GM18861 (cell line): ENCODE results near the gene ZBTB7C.

Experiments used
- ATAC-seq: cut with Tn5 transposase; IDR thresholded peaks from one replicate; pipeline ENCODE4 v1.9.1; 2021; ENCODE audit not compliant: unreplicated experiment

The ZBTB7C gene

DNA sequence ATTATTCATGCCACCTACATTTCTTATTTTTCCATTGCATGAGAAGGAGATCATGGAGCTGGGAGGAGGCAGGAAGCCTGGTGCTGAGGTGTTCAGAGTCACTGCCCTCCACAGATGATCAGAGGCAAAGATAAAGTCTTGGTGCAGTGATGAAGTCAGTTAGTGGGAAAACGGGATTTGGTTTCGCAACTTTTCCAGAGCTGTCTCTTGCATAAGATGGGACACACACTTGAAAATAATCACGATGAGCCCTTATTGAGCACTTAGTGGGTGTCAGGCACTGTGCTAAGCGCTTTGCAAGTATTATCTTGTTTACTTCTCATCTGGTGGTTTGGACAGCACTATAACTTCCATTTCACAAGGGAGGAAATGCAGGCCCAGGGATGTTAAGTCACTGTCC is 256.6 kb downstream of the ZBTB7C start:
- no peak for ATAC-seq

DNA sequence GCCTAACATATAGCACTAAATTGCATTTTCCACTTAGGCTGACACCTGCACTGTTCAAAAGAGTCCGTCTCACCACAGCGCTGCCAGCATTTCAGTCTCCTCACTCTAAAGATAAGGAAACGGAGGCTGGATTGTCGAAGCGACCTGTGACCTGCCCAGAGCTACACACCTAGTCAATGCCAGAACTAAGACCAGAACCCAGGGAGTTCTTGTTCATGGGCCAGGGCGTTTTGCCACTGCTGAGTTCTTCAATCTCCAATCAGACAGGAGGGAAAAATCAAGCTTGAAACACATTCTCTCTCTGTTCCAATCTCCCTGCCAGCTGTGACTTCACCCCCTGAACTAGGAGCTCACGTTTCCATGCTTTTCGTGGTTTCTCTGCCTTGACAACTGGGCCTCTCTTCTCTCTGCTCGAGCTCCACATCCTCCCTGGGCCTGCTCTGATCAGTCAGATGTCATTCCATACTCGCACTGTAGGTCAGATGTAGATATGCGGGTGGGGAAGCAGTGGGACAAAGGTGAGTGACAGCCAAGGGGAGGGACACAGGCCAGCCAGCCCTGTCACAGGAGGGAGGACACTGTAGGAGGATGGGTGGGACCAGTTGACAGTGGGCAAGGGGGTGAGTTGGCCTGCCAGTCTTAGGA is 257.6 kb downstream of the ZBTB7C start:
- no peak for ATAC-seq

DNA sequence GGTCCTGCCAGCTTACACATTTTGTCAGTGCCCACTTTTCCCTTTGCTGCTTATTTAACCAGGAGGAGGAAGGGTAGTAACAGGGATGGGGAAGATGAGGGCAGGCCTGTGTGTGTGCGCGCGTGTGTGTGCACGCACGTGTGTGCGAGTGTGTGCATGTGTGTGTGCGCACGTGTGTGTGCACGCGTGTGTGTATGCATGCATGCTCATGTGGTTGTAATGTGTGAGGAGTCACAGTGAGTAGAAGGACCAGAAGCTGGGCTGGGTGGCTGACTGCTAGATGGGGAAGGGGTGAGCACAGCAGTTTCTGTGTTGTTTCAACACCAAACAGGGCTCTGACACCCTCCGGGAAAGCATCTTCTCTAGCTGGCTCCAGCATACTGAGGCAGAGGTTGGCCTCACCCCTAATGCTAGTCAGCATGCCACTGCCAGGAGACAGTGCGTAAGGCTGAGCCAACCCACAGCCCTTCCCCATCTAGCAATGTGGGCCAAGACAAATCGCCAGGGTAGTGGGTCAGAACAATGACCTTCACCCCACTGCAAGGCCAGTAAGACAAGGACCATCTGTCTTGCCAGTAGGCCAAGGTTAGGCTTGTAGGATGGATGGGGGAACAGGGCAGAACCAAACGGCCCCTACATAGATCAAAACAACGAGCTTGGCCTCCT is 260.0 kb downstream of the ZBTB7C start:
- ATAC-seq: no peak

DNA sequence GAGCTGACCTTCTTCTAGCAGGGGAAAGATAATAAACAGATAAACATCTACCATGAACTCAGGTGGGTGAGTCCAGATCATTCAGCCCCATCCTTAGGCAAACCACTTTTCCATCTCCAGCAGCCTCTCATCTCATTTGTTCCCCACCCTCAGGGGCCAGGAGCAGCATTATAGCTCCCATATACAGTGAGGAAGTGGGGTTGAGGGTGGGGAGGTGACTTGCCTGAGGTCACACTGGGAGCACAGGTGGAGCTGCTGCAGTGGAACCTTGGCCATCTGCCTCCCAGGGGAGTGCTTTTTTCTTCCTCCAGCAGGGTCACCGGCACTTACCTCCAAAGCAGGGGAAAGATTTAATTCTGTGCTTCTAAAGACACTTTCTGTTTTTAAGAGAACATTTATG is 266.2 kb downstream of the ZBTB7C start:
- no peak for ATAC-seq

DNA sequence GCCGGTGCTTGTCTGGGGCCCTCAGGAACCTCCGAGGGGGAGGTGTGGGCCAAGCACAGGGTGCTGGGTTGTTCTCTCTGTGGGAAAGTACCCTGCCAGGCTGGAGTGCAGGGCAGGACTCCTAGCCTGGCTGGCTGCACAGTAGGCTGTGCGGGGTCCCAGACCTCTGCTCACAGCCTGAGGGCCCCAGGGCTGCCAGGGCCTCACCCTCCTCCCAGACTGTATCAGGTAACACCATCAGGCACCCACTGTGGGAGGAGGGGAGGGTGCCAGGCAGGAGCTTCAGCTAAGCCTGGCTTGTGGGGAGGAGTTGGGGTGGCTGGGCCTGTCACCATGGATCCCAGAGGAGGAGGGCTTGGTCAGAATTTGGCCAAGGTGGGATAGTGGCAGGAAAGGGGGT is 266.8 kb downstream of the ZBTB7C start:
- no peak for ATAC-seq

DNA sequence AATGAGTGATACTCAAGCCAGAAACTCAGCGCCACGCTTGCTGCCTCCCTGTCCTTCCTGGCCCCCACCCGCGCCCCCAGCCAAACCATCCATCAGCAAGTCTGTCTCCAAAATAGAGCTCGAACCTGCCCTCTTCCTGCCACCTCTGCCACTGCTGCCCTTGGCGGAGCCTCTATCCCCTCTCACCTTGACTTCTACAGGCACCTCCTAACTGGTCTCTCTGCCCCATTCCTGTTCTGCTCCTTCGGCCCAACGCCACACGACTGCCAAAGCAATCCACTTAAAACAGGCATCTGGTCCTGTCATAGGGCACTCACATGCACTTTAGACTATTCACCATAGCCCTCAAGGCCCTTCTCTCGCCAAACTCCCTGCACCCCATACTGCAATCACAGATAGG is 268.5 kb downstream of the ZBTB7C start:
- ATAC-seq: no peak

DNA sequence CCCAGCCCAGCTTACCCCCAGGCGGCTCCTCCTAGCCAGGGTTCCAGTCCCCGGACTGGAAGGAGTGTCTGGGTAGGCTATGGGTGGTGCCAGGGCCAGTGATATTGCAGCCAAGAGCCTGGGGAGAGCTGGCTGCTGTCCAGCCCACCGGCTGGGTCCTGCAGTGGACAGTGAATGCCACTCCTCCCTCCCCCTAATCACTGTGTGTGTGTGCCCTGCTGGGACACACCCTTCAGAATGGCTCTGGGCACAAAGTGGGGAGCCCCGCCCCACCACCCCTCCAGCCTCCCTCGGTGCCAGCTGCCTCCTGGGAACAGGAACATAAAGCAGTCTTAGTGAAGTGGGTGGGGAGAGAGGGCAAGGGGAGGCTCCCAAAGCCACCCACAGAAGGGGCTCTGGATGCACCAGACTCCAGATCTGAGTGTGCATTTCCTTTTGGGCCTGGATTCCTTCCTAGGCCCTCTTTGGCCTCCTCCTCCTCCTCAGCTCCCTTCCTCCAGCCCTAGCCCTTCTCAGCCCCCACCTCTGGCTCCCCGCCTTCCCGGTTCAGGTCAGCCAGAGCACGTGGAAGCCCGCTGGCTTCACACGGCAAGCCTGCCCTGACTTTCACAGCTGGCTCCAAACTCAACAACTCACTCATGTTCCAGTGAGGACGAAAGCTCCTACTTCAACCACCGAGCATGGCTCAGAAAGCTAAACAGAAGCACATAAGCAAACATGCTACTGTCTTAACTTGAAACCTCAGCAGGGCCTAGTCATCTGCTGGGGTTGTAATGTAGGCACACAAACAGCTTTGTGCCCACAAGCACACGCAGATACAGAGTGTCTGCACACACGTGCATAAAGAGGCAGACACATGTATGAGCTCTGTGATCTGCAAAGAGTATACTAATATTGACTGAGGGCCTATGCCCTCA is 269.5 kb downstream of the ZBTB7C start:
- ATAC-seq: no peak

DNA sequence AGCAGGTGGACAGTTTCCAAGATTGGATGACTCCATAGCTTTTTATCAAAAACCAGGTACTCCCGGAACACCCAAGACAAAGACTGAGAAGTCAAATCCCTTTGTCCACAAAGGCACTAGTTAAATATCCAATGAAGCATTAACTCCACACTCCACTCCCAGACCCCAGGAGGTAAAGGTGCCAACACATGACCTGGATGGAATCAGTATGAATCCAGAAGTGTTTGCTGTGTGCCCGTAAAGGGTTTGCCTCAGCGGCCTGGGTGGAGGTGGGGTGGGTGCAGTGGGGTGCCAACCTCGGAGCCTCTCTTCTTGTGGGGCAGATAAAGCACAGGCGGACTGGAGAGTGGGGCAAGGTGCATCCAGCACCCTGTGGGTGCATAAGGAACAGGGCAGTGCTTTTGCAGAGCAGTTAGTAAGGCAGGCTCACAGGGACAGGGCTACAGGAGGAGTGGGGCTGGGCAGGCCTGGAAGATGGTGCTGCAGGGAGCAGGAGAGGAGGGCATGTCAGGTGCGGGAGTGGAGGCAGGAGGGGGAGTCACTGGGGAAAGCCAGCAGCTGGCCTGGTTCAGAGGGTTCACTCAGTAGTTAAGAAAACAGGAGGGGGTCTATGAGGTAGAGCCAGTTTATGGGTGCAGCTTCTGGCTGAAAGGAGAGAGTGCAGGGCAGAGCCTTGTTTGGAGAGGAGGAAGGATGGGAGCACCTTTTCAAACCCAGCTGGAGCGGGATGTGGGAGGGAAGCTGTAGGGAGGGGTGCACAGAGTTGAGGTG is 270.3 kb downstream of the ZBTB7C start:
- ATAC-seq: no peak

DNA sequence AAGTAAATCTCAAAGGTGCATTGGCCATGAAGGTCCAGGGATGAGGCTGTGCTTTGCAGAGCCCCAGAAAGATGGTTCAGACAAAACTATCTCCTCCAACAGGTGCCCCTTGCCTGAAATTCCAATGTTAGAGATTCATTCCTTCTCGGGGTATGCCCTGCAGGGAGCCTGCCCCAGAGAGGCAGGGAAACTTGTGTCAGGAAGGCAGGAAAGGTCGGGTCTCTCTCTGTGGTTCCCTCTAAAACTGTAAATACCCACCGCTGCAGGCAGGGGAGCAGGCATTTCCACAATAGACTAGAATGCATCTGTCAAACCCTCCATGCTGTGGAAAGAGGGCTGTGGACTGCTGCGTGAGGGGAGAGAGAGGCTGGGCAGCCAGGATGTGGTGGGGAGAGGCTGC is 271.0 kb downstream of the ZBTB7C start:
- no peak for ATAC-seq

DNA sequence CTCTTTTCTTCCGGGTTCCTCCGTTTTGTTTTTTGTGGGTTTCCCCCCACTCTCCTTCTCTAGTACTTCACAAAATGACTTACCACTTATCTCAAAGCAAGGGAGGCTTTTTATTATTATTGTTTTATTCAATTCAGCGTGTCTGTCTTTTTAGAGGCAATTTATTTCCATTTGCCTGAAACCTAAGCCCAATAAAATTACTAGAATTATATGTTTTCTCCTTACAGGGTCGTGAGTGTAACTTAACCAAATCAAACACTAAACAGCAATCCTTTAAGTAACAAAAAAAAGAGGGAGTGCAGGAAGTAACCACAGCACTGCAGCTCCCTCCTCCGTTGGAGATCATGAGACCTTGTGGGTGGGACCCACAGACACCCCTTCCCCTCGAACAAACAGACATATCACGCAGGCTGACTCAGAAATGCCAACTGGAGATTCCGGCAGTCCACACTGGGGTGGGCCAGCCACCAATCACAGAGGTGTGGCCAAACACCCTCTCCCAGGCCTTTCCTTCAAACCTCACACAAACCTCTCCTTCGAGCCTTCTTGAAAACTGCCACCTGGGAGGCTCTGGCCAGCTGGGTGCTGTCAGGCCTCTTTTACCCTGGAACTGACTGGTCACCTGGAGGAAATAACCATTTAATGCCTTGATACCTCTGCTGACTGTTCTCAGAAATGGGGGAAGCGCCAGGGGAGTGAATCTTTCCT is 271.7 kb downstream of the ZBTB7C start:
- ATAC-seq: no peak

DNA sequence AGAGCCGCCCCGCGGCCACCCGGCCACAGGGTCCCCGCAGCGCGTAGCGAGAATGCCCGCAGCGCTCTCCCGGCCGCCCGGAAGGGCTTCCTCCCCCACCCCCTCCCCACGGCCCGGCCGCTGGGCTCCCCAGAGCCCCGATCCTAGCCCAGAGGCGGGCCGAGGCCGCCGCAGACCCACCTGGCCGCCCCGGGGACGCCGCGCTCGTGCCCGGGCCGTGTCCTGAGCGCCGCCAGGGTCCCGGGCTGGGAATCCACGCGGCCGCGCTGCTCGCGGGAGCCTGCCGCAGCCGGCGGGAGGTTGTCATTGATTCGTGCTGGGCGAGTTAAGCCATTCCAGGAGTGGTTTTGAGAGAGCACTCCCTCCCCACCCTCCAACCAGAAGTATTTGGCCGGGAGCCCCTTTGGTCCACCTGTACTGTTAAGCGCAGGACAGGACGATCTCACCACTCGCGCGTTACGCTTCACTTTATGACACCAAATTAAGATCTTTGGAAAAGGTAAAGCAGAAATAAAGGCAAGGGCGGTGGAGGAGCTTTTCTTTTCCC is 272.3 kb downstream of the ZBTB7C start:
- ATAC-seq: no peak

DNA sequence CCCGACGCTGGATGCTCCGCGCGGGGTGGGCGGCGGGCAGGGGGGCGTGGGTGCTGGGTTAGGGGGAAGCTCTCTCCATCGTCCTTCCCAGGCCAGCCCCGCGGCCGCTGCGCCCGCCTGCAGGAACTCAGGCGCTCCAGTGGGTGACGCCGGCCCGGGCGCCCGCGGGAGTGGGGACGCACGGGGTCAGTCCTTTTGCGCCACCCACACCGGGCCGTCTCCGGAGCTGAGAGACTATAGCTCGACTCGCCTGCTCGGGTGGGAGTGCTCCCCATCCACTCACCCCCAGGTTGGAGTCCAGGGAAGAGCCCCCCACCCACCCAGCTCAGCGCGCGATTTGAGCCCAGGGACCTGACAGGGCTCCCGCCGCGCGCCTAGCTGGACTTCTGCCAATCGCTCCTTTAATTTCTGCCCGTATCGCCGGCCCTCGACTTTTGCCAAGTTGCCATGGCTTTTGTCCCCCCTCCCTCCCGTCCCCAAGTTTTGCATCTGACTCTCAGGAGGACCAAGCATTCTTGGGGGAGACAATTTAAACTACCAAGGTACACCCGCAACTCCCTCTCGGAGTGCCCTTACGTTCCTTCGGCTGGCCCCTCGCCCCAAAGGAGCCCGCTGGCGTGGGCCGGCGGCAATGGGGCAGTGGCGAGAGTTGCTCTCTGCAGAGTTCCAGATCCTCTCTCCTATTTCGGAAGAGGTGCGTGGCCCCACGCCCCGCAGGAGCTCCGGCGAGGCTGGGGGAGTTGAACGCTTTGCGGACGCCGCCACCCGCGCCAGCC is 272.9 kb downstream of the ZBTB7C start:
- ATAC-seq: no peak

DNA sequence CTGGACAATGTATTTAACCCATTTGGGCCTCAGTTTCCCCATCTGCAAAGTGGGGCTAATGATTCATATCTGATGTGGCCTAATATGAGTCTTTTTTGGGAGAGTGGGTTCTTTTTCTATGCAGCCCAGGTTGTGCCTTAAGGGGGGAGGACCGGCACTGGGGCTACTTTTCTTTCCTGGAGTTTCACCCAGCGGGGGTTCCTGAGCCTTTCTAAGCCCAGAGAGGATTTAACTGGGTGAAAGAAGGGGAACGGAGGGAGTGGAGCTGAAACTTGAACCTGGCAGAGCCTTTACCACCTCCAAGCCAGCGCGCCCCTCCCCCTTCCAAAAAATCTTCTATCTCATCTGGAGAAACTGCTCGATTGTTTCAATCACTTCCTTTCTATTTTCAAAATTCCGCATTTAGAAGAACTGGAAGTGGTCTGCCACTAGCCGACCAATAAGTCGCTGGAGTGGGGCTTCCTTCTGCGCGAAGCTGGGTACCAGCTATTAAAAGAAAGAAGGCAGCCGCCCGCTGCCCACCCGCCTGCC is 273.7 kb downstream of the ZBTB7C start:
- no peak for ATAC-seq

DNA sequence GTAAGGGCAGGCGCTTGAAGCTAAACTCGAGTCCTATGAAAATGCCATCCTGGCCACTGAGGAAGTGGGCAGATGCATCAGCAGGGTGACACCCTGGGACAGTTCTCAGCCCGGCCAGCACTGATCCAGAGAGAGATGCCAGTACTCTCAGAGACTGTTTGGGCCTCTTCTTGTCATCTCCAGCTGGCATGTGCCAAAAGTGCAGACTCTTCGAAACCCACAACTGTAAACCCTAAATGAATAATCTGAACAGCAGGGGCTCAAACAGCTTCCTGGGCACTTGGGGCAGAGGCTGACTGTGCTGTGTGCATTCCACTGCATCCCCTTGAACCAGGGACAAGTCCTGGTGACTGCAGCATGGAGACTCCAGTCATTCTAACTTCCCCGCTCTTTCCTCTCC is 274.6 kb downstream of the ZBTB7C start:
- no peak for ATAC-seq

DNA sequence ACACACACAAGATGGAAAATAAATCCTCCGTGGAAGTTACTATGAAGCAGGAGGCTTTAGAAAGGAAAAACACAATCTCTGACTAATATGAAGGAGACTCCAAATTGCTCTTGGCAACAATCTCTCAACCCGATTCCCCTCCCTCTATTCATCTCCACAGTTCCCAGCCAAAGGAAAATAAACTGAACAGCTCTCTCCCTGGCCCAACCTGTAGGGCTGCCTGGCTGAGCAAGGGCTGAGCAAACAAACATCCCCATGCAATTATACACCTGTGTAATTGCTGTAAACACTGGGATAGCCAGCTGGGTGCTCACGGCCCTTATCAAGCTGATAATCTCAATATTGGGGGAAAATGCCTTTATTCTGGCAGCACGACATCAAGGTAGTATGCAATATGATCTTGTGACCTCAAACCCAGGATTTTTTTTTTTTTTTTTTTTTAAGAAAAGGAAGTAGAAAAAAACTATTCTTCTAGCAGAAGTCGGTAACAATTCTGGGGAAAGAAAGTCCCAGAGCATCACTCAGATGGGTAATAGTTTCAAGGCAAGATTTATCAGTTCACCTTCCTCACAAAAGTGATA is 275.4 kb downstream of the ZBTB7C start:
- no peak for ATAC-seq

DNA sequence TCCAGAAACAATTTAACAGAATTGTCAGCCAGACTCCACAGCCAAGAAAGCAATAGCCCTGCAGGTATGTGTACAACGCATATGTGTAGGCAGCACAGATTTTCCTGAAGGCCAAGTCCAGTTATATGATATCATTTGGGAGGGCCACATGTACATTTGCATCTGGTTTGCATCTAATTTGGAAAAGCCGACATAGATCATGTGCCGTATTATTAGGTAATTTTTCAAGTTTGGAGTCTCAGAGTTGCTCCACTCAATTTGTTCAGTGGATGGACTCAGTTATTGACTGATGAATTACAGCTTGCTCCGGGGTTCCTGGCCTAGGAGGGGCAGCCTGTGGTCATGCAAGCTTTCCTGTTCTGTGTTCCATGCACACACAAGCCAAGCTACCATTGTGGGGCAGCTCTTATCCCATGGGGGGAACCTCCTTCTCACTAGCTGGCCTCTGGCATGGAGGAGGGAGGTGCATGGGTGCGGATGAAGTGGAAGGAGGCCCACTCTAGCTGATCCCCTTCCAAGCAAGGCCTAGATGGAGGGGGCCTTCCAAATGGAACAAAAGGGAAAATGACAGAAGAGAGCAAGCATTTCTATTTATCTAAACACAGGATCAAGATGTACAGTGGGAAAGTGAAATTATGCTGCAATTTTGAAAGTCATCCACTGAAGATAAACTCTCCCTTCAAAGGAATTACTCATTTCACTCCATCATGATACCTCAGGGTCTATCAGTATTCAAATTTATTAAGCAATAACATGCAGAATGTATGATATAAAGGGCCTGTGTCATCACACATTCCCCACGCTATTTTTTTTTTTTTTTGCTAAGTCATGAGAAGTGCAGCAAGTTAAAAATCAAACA is 276.2 kb downstream of the ZBTB7C start:
- no peak for ATAC-seq

DNA sequence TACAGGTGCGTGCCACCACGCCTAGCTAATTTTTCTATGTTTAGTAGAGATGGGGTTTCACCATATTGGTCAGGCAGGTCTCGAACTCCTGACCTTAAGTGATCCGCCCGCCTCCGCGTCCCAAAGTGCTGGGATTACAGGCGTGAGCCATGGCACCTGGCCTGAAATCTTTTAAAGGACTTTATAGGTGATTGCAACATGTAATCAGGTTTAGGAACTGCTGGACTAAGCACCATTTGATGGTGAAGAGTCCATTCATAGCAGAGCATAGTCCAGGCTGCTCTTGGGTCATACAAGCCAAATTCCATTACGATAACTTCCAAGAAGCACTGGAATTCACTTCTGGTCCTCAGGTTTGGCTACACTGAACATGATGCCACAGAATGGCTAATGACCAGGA is 278.1 kb downstream of the ZBTB7C start:
- no peak for ATAC-seq

DNA sequence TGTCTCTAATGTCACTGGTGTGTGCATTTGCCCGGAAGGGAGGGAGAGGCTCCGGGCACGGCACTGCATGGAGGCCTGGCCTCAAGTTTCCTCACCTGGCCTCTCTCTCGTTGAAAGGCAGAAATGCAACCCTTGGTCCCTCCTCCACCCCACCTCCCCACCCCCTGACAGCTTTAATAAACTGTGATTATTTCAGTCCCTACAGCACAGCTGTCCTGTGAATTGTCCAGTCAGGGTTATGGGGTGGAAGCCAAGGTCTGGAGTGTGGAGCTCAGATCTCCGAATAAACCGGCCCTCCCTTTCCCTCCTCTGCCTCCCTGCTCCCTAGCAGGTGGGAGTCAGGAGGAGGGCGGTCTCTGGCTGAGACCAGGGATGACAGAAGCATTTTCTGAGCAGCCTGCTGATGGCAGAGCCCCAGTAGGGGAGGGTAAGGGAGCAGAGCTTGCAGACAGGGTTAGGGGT is 279.5 kb downstream of the ZBTB7C start:
- ATAC-seq: no peak
